ENCODE results near the gene SLC13A3. TPM values are rescaled to one million over a fixed set of nuclear protein-coding genes. Genes with fewer than 3 reads are reported as not detected.

SLC13A3 gene
- total RNA-seq, 1 donor from 2014 or later, result 18.8 TPM

DNA sequence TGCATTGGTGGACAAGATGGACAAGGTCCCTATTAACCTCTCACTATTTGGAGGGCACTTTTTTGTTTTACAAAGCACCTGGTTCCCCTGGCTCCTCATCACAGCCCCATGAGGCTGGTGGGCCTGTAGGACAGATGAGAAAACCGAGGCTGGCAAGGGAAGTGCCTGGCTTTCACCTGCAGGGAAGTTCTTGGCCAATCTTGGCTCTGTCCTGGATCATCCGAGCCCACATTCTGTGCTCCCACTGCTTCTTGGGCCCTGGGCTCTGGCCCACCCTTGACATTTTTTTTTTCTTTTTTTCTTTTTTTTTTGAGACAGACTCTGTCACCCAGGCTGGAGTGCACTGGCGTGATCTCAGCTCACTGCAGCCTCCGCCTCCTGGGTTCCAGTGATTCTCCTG is 14.7 kb downstream of the SLC13A3 start:
- Mint-ChIP-seq H3K4me3 (no peak overlapping the region), H3K4me1 (no peaks in the 10 kb centered on the region), H3K9me3 (peaks cover 3% of the 10 kb centered on the region), H3K27me3 (ENCODE audit: low read depth) (no peaks in the 10 kb centered on the region), H3K27ac (no peak overlapping the region), H3K36me3 (no peaks in the 10 kb centered on the region)
- DNase-seq (ENCODE audit: low spot score in 2 of 2, unreplicated experiment in 2 of 2), result no peak
- TF ChIP-seq, protein P1, sequence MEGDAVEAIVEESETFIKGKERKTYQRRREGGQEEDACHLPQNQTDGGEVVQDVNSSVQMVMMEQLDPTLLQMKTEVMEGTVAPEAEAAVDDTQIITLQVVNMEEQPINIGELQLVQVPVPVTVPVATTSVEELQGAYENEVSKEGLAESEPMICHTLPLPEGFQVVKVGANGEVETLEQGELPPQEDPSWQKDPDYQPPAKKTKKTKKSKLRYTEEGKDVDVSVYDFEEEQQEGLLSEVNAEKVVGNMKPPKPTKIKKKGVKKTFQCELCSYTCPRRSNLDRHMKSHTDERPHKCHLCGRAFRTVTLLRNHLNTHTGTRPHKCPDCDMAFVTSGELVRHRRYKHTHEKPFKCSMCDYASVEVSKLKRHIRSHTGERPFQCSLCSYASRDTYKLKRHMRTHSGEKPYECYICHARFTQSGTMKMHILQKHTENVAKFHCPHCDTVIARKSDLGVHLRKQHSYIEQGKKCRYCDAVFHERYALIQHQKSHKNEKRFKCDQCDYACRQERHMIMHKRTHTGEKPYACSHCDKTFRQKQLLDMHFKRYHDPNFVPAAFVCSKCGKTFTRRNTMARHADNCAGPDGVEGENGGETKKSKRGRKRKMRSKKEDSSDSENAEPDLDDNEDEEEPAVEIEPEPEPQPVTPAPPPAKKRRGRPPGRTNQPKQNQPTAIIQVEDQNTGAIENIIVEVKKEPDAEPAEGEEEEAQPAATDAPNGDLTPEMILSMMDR (IDR thresholded peaks at IDR 0.05; ENCODE audit: unreplicated experiment), result no peak

DNA sequence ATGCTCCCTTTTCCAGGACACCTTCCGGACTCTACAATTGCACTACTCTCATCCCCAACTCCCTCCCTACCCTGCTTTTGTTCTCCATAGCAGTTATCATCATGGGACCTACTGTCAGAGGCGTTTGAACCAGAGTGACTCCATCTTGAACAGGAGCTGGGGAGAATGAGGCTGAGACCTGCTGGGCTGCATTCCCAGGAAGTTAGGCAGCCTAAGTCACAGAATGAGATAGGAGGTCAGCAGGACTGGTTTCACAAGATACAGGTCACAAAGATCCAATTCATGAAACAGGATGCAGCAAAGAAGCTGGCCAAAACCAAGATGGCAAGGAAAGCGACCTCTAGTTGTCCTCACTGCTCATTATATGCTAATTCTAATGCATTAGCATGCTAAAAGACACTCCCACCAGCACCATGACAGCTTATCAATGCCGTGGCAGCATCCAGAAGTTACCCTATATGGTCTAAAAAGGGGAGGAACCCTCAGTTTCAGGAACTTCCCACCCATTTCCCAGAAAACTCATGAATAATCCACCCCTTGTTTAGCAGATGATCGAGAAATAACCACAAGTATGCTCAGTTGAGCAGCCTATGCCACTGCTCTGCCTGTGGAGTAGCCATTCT is 15.6 kb downstream of the SLC13A3 start:
- TF ChIP-seq, protein P1 (IDR thresholded peaks at IDR 0.05; ENCODE audit: unreplicated experiment), result no peak

DNA sequence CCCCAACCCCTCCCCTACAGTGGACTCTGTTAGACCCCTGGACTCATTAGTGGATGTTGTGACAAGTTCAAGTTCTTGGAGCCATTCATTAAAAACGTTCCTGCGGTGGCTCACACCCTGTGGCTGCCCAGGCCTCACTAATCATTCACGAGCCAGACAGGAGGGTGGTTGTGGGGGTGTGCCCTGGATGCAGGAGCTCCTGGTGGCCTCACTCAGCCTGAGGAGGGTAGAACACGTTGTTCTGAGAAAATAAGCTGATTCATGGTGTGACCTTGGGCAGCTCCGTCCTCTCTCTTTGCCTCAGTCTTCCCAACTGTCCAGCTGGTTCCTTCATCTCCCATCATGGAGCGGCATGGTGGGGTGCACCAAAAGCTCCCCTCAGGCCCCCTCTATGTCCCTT is 16.7 kb downstream of the SLC13A3 start:
- no peak overlapping the region for H3K4me3 Mint-ChIP-seq
- H3K9me3 Mint-ChIP-seq, result peaks cover 14% of the 10 kb centered on the region
- H3K36me3 Mint-ChIP-seq, result peaks cover 9% of the 10 kb centered on the region
- TF ChIP-seq, protein P1 (IDR thresholded peaks at IDR 0.05; ENCODE audit: unreplicated experiment), result no peak
- DNase-seq (ENCODE audit: low spot score in 2 of 2, unreplicated experiment in 2 of 2), result no peak
- no peak overlapping the region for H3K27ac Mint-ChIP-seq
- H3K4me1 Mint-ChIP-seq, result no peaks in the 10 kb centered on the region
- no peaks in the 10 kb centered on the region for H3K27me3 Mint-ChIP-seq (ENCODE audit: low read depth)

More for the DNA sequence above, 15.6 kb downstream of the SLC13A3 start:
- Mint-ChIP-seq H3K36me3 (no peaks in the 10 kb centered on the region), H3K9me3 (peaks cover 3% of the 10 kb centered on the region), H3K27me3 (ENCODE audit: low read depth) (no peaks in the 10 kb centered on the region), H3K27ac (no peak overlapping the region), H3K4me3 (no peak overlapping the region), H3K4me1 (no peaks in the 10 kb centered on the region)
- DNase-seq (ENCODE audit: low spot score in 2 of 2, unreplicated experiment in 2 of 2), result no peak

DNA sequence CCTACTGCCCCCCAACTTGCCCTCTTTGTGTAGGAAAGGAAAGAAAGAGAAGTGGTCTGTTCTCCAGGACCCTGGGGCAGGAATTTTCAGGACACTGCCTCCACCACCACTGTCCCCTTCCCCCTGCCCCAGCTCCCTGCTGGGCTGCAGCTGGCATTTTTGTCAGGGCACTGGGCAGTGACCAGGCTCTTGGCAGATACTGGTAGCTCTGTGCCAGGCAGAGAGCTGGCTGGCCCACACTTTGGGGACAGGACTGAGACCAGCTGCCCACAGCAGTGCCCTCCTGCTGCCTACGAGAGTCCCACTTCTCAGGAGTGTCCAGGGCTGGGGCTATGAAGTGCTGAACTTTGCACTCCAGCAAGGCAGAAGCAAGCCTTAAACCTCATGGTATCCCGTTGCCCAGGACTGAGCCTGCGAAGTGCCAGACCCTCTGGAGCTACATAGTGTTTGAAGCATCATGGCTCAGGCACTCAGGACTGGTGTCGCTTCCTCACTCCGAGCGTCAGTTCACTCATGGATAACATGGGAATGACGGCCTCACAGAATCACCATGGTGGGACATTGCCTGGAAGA is 19.3 kb downstream of the SLC13A3 start:
- TF ChIP-seq, protein P1 (IDR thresholded peaks at IDR 0.05; ENCODE audit: unreplicated experiment), result no peak
- Mint-ChIP-seq H3K36me3 (peaks cover 12% of the 10 kb centered on the region), H3K27me3 (ENCODE audit: low read depth) (no peaks in the 10 kb centered on the region), H3K9me3 (peaks cover 19% of the 10 kb centered on the region), H3K4me3 (no peak overlapping the region), H3K27ac (no peak overlapping the region), H3K4me1 (no peaks in the 10 kb centered on the region)
- DNase-seq (ENCODE audit: low spot score in 2 of 2, unreplicated experiment in 2 of 2), result no peak

DNA sequence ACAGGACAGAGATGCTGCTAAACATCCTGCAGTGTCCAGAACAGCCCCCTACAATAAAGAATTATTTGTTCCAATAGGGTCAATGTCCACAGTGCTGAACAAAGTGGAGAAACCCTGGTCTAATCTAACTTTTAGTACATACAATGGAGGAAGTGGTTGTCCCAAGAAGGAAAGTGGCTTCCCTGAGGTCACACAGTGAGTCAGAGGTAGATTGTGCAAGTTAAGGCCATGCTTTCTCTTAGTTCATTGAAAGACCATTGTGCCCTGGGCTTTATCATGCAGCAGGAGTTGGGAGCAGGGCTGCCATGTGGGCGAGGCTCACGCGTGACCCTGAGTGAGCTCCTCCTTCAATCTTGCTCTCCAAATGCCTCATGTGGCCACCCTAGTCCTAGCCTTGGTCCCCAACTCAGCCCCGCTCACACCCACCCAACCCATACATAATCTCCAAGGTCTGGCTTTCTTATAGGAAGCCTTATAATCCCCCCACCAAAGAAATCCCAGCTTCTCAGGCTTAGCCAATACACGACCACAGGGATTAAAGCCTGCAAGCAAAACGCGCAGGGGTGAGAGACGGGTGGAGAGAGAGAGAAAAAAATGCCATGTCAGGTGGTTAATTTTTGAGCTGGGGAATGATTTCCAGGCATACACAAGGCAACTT is 19.9 kb downstream of the SLC13A3 start:
- H3K36me3 Mint-ChIP-seq, result peaks cover 12% of the 10 kb centered on the region
- TF ChIP-seq, protein P1 (IDR thresholded peaks at IDR 0.05; ENCODE audit: unreplicated experiment), result no peak
- no peaks in the 10 kb centered on the region for H3K27me3 Mint-ChIP-seq (ENCODE audit: low read depth)
- no peak for DNase-seq (ENCODE audit: low spot score in 2 of 2, unreplicated experiment in 2 of 2)
- H3K27ac Mint-ChIP-seq, result no peak overlapping the region
- no peaks in the 10 kb centered on the region for H3K4me1 Mint-ChIP-seq
- H3K9me3 Mint-ChIP-seq, result peaks cover 19% of the 10 kb centered on the region
- no peak overlapping the region for H3K4me3 Mint-ChIP-seq
